Muscle of arm (tissue), 12 donors: Measurements from ENCODE around the gene CNPY1. TPM values are rescaled to one million over a fixed set of nuclear protein-coding genes. Genes with fewer than 3 reads are reported as not detected.

Source experiments
- DNase-seq: peaks from one replicate; pipeline ENCODE4 v3.0.0-alpha.2; 2013
- polyA plus RNA-seq, 12 donors: library from polyadenylated mRNA; unstranded; fragments of 120-200 nt; gene quantifications; one replicate each; pipeline ENCODE4 v1.2.1, GENCODE V29; 2013; ENCODE audit not compliant: insufficient read length in 12 of 12

The CNPY1 gene
- polyA plus RNA-seq, 12 donors: 0.17 to 0.53 (median 0.28) TPM; not detected in 7

DNA sequence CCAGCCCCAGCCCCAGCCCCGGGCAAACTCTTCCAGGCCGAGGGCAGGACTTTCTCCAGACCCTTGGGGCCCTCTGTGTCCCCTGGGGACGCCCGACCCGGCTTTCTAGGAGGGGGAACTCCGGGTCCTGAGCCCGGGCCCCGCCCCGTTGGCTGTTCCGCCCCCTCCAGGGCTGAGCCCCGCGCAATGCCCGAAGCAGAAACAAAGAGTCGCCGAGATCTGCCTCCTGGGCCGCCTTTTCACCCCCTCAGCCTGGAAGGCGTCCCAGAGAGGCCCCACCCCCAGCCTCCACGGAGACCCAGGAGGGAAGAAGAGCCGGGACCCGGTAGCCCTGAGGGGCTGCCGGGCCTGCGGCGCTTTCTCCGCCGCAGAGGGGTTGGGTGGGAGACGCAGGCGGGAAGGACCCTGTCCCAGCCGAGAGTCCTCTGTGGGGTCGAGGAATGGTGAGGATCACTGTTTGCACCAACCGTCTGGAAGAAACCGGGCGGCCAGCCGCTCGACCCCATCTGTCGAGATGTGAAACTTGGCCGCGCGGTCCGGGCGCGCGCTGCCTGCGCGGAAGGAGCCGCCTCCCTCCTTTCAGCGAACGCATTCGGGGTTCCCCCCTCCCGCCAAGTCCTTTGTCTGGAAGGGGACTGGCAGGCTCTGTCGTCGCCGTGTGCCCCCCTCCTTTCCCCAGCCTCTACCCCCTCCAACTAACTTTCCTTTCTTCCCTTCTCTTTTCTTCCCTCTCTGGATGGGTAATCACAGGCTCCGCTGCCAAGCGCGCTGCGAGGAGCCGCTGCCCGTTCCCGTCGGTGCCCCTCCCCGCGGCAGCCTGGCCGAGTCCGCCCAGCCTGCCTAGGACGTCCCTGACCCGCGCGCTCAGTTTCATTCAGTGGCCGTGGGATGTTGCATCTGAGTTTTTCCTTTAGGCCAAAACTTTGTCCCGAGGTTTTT, 78.2 kb downstream of the CNPY1 start:
- DNase-seq: no peak

DNA sequence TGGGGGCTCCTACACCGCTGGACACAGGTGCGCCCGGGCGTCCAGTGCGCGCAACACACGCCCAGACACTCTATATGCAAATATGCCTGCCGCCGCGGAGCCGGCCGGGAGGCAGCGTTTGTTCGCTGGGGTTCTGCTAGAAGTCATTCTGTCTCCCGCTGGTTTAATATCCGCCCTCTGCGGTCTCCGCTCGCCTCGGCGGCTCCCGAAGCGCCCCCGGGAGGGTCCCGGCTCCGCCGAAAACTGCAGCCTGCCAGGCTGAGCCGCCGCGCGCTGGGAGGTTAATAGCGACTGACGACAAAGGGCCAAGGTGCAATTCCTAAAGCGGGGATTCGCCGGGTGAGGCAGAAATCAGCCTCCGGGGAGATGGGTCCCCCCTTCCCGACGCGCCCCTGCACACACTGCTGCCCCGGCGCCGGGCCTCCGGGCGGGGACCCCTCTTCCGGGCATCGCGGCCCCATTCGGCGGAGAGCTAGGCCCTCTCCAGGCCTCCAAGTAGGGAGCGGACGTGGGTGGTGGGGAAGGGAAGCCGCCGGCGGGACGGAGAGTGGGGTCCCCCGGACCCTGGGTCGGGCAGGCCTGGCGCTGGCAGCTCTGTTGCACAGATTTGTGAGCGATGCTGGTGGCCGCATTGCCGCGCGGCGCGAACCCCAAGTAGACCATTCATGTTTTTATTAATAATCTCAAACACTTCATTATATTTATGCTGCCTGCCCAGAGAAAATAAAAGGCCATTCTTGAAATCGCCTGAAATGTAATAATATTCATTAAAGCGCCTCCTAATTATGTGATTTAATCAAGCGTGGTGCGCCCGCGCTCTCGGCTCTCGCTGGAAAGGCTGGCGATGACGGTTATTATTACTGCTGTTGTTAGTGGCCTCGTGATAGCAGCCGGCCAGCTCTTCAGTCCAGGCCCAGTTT, 79.3 kb downstream of the CNPY1 start:
- DNase-seq: no peak

DNA sequence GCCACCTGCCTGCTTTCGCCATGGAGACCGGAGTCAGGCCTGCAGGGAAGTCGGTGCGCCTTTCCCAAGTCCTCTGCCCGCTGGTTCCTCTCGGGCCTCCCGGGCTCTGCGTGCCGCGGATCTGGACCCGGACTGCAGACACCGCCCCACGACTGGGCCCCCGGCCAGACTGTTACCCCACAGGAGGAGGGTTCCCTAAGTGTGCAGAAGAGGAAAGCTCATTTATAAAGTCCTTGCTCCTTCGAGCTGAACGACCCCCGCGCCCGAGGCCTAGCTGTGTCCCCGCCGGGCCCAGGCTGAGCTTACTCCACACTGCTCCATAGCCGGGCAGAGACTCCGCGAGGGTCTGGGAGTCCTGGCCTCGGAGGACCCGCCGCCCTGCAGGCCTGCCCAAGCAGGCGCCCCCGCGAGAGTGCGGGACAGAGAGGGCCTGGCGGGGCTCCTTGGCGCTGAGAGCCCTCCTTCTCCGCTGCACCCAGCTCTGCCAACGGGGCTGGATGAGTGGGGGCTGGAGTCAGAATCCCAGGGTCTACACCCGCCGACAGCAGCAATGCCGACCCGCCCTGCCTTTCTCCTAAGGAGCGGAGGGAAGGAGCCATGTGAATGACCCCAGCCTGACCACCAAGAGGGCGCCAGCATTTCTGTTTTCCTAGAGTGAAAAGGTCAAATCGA, 80.1 kb downstream of the CNPY1 start:
- DNase-seq: no peak

DNA sequence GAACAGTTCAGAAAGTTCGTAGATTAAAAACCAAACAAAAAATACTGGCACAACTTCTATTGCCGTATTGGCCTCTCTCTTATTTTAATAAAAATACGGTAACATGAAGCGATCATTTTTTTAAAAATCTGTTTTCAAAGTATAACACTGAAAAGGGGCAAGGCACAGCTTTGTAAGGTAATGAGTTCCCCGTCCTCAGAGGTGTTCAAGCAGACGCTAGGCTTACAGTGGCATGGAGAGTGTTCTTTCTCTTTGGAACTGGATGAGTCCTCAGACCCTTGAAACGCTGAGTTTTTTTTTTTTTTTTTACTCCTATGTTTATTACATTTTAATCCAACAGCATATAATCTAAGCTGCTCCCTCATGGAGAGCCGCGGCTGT, 80.6 kb downstream of the CNPY1 start:
- DNase-seq: no peak

DNA sequence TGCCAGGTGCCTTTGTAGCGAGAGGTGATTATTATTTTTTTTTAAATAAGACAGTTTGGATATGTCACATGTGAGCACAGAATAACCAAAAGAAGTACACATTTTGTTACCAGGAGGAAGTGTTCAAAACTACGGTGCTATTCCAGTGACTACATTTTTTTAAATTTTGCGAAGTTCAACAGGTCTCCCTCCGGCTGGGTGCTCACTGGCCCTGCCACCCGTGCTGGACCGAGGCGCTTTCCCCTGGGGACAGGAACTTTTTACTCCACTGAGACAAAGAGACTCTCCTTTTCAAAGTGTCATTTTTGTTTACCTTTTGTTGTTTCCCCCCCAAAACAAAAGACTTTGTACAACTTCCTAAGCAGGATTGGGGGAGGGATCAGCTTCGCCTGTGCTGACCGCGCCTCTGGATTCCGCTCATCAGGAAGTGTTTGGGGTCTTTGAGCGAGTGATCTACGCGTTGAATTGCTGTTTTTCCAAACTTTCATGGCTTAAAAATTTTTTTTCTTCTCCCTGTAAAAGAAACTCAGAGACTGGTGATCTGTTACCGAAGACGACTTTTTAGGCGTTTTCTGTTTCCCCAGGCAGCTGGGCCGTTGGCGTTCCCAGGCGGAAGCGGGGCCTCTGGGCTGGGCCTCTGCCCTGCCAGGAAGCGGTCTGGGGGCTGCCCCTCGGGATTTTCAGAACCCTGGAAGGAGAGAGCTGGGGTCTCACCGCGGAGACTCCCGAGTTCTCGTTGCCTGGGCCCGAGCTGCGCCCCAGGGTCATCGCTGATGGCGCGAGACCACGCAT, 81.2 kb downstream of the CNPY1 start:
- no peak for DNase-seq

DNA sequence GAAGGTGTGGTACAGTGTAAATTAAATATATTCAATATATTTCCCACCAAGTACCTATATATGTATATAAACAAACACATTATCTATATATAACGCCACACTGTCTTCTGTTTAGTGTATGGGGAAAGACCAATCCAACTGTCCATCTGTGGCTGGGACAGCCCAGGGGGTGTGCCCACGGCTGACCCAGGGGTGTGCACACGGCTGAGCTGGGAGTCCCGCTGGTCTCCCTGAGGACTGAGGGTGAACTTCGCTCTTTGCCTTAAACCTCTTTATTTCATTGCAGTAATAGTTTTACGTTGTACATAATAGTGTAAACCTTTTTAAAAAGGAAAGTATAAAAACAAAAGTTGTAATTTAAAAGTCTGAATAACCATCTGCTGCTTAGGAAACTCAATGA, 82.2 kb downstream of the CNPY1 start:
- no peak for DNase-seq

DNA sequence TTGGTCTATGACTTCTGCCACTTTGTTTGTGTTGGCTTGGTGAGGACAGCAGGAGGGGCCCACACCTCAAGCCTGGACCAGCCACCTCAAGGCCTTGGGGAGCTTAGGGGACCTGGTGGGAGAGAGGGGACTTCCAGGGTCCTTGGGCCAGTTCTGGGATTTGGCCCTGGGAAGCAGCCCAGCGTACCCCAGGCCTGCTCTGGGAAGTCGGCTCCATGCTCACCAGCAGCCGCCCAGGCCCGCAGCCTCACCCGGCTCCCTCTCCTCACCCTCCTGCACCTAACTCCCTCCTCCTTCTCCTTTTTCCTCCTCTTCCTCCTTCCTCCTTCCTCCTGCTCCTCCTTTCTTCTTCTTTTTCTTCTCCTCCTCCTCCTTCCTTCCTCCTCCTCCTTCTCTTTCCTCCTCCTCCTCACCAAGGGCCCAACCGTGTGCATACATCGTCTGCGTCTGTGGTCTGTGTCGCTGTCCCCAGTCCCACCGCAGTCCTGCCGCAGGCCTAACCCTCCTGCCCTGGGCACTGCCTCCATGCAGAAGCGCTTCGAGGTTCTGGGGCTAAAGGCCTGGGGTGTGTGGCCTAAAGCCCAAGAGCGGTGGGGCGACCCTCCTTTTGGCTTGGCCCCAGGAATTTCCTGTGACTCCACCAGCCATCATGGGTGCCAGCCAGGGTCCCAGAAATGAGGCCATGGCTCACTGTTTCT, 83.1 kb downstream of the CNPY1 start:
- no peak for DNase-seq

DNA sequence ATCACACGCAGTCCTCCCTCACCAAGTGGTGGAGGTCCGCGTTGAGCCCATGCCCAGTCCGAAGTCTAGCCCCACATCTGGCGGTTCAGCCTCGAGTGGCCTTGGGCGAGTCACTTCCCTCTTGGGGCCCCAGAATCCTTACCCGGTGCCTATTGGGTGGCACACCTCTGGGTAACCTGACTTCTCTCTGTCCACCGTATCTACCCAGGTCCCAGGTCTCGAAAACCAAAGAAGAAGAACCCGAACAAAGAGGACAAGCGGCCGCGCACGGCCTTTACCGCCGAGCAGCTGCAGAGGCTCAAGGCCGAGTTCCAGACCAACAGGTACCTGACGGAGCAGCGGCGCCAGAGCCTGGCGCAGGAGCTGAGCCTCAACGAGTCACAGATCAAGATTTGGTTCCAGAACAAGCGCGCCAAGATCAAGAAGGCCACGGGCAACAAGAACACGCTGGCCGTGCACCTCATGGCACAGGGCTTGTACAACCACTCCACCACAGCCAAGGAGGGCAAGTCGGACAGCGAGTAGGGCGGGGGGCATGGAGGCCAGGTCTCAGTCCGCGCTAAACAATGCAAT, 84.1 kb downstream of the CNPY1 start:
- no peak for DNase-seq

DNA sequence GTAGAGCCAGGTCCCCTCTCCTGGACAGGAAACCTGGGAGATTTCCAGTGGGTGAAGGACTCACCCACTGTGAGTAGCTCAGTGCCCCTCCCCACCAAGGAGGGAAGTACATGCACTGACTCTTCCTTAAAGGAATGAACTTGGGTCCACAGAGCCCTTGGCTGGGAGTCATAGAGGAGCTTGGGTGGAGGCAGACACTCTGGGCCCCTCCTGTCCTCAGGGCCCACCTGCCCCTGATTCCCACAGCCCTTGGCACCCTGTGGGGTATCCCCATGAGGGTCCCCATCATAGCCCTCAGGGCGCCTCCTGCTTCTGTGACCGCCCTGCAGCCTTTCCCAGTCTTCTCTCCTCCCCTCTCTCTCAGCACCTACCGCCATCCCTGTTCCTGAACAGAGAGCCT, 84.7 kb downstream of the CNPY1 start:
- no peak for DNase-seq

DNA sequence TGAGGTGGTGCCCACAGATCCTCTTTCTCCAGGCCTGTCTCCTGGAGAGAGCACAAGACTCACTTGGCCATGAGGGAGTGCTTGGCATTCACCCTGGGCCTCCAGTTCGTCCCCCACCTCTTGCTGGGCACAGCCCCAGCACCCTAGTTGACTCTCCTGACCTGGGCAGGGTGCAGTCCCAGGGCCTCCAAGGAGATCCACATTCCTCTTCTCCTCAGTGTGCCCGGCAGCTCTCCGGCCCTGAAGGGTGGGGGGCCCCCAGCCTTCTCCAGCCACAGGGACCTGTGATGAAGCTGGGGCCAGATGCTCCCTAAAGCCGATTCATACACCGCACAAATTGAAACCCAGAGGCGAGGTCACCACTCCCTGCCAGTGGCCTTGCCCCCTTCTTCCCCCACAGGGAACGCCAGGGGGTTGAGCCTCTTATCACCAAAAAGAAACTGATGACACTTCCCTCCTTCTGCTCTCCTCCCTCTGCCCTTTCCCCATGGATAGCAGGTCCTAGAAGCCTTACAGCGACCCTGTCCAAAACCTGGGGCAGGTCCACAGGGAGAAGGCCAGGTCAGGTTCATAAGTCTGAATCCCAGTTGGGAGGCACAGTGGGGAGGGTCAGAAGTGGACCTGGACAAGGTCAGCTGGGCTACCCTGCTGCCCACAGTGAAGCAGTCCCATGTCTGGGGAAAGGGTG, 85.3 kb downstream of the CNPY1 start:
- DNase-seq: no peak

DNA sequence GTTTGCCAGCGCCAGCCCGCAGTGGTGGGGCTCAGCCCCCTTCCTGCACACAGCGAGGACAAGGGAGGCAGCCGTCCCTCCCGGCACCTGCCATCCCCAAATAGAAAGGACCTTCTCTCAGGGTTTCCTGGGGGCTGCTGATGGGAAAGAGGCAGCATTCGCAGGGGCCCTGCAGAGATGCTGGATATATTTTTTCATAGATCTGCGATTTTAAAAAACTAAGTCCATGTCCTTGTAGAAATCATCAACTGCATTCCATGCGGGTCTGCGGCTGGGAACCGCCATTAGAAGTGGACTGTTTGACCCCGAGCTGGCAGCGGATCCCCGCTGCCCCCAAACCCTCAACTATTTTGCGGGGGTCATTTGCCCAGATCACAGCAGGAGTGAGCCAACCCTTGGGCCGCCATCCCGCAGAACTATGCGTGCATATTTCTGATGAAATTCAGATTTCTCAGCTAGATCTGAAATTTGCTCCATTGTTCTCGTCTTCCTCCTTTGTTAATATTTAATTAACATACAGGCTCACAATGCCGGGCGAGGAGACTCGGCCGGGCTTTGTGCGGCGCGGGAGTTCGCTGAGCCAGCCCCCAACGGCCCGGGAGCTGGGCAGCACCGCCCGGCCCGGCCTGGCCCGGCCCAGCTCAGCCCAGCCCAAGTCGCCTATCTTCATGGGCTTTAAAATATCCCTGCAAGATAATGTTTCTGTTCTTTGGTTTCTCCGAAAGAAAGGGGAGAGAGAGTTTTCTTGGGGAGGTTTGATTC, 86.5 kb downstream of the CNPY1 start:
- no peak for DNase-seq

DNA sequence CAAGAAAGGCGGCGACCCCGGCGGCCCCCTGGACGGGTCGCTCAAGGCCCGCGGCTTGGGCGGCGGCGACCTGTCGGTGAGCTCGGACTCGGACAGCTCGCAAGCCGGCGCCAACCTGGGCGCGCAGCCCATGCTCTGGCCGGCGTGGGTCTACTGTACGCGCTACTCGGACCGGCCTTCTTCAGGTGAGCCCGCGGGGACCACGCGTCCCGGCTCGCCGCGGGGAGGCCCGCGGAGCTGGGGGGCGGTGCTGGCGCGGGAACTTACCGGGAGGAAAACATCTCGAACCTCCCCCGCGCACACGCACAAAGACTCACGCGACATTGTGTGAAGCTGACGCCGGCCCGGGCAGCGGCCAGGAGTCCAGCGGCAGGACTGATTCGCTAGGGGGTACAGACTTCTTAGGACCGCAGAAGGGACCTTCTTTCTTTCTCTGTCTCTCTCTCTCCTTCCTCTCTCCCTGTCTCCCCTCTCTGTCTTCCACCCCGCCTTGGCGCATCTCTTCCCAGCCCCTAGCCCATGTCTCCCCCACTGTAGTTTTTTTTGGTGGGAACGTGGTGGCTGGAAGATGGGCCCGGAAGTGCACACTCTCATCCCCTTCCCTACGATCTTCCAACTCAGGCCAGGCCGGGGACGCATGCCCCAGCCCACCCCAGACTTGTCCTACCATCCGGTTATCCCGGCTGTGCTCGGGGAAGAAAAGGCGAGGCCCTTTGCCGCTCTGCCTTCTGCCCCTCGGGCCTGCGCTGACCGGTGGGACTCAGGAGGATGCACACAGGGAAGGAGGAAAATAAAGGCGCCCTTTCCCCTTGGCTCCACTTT, 87.3 kb downstream of the CNPY1 start:
- DNase-seq: no peak

DNA sequence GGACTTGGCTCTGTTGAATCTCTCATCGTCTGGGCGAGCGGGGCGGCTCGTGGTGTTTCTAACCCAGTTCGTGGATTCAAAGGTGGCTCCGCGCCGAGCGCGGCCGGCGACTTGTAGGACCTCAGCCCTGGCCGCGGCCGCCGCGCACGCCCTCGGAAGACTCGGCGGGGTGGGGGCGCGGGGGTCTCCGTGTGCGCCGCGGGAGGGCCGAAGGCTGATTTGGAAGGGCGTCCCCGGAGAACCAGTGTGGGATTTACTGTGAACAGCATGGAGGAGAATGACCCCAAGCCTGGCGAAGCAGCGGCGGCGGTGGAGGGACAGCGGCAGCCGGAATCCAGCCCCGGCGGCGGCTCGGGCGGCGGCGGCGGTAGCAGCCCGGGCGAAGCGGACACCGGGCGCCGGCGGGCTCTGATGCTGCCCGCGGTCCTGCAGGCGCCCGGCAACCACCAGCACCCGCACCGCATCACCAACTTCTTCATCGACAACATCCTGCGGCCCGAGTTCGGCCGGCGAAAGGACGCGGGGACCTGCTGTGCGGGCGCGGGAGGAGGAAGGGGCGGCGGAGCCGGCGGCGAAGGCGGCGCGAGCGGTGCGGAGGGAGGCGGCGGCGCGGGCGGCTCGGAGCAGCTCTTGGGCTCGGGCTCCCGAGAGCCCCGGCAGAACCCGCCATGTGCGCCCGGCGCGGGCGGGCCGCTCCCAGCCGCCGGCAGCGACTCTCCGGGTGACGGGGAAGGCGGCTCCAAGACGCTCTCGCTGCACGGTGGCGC, 88.1 kb downstream of the CNPY1 start, which contains the start of gene EN2:
Gene EN2 (plus strand): TSS at position 19 of the 767 bp plus-strand sequence. CDS start 249 bp downstream, at position 268.
- DNase-seq: no peak

DNA sequence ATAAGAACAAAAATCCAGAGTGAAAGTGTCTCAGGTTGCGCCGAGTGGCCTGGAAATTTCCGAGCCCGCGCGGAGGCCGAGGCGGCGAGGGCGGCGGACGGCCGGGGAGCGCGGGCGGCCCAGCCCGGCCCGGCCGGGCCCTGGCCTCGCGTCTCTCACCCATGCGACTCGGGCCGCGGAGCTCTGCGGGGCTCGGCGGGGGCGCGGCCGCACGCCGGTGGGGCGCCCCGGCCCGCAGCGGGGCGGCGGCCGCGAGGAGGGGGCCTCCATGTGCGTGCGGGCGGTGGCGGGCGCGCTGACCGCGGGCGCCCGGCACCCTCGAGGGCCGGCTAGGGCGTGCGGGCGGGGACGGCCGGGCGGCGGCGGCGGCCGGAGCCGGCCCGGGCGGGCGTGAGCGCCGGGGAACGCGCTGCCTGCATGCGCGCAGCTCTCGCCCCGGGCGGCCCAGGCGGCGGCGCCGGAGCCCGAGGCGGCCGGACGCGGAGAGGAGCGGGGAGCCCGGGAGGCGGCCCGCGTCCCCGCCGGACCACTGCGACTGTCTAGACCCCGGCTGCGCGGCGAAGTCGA, 88.7 kb downstream of the CNPY1 start:
- no peak for DNase-seq

DNA sequence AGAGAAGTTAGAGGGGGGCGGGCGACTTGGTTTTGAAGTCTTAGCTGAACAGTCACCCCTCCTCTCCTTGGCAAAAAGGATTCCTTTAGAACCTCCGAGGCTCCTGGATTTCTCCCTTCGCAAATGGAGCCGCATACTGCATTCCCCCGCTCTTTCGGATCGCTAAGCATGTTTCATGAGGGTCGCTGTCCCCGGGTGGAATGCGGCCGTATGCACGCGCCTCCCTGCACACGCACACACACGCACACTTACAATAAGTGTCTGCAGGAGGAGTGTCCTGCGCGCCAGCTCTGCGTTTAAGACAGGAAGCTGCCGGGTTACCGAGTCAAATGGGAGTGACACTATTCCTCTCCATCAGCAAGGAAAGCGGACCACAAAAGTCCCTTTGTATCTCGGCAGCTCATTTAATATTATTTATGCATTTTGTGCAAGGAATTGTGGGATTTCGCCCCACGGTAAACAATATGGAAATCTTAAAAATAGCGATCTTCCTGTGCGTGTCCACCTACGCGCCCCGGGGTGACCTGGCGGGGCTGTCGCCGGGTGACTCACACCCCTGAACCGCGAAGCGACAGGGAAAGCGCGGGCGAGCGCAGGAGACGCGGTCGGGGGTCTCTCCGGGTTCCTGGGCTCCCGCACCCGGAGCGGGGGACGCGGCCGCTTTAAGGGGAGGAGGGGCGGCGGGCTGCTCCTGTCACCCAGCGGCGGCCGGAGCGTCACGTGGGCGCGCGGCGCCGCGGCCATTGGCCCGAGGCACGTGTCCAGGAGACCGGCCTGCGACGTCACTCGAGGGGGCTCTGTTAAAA, 89.4 kb downstream of the CNPY1 start:
- peak; percentile 82 for DNase-seq
